HG03066 (cell line): ENCODE measurements around the gene HLCS.

Experiments used
- ATAC-seq: cut with Tn5 transposase; IDR thresholded peaks from one replicate; pipeline ENCODE4 v1.9.1; 2021; ENCODE audit warnings: low read depth; ENCODE audit not compliant: unreplicated experiment

HLCS gene

GRCh38 chr21:36756527-36756926, 209.9 kb downstream of the HLCS start:
- ATAC-seq = no peak

GRCh38 chr21:36754241-36754898, 212.1 kb downstream of the HLCS start:
- ATAC-seq = no peak

GRCh38 chr21:36753556-36753955, 212.9 kb downstream of the HLCS start:
- ATAC-seq = no peak

GRCh38 chr21:36751383-36751782, 215.1 kb downstream of the HLCS start:
- ATAC-seq = no peak

- ATAC-seq = no peak
Measured at GRCh38 chr21:36750576-36750959, 215.9 kb downstream of the HLCS start.

- ATAC-seq = no peak
Measured at GRCh38 chr21:36749935-36750575, 216.4 kb downstream of the HLCS start.

GRCh38 chr21:36747815-36748383, 218.6 kb downstream of the HLCS start:
- ATAC-seq = no peak

- no peak for ATAC-seq
Measured at GRCh38 chr21:36747041-36747814, 219.2 kb downstream of the HLCS start.

- ATAC-seq = no peak
Measured at GRCh38 chr21:36745459-36745858, 221.0 kb downstream of the HLCS start.

GRCh38 chr21:36744560-36745231, 221.8 kb downstream of the HLCS start:
- no peak for ATAC-seq

- no peak for ATAC-seq
Measured at GRCh38 chr21:36744190-36744559, 222.3 kb downstream of the HLCS start.

- ATAC-seq = no peak
Measured at GRCh38 chr21:36743446-36743845, 223.0 kb downstream of the HLCS start.

GRCh38 chr21:36743008-36743407, 223.5 kb downstream of the HLCS start:
- no peak for ATAC-seq

- ATAC-seq = no peak
Measured at GRCh38 chr21:36741506-36741905, 225.0 kb downstream of the HLCS start.

- ATAC-seq = no peak
Measured at GRCh38 chr21:36738489-36739126, 227.9 kb downstream of the HLCS start.

GRCh38 chr21:36735724-36736320, 230.6 kb downstream of the HLCS start:
- no peak for ATAC-seq

GRCh38 chr21:36735201-36735515, 231.3 kb downstream of the HLCS start:
- ATAC-seq = no peak

GRCh38 chr21:36734367-36735200, 231.9 kb downstream of the HLCS start:
- ATAC-seq = no peak

GRCh38 chr21:36733857-36734256, 232.6 kb downstream of the HLCS start:
- no peak for ATAC-seq
